ENCODE results near the gene GCHFR. TPM values are rescaled to one million over a fixed set of nuclear protein-coding genes. Genes with fewer than 3 reads are reported as not detected.
A peak's percentile ranks its signal among the peaks of the same experiment; 100 is the strongest.

The GCHFR gene
- 10 to 100 TPM; 41.0 to 51.6 (median 47.2) TPM for polyA plus RNA-seq (ENCODE audit: insufficient read length in 4 of 4)

GRCh38 chr15:40763801-40764628 is at the start of gene GCHFR:
TSS of gene GCHFR (plus strand) at chr15:40764068. CDS start at chr15:40764181, 113 bp downstream.
- DNase-seq (ENCODE audit: low read depth in 4 of 4, low spot score in 2 of 4): peak in 1 of 4 donors; percentile 67

GRCh38 chr15:40714144-40714543 is 49.7 kb upstream of the GCHFR start:
- no peak for DNase-seq (ENCODE audit: low read depth in 4 of 4, low spot score in 2 of 4)

GRCh38 chr15:40716165-40716564 is 47.7 kb upstream of the GCHFR start:
- no peak for DNase-seq (ENCODE audit: low read depth in 4 of 4, low spot score in 2 of 4)

- DNase-seq (ENCODE audit: low read depth in 4 of 4, low spot score in 2 of 4): no peak
Measured at GRCh38 chr15:40721701-40722100, 42.2 kb upstream of the GCHFR start.

- DNase-seq (ENCODE audit: low read depth in 4 of 4, low spot score in 2 of 4): no peak
Measured at GRCh38 chr15:40722354-40722753, 41.5 kb upstream of the GCHFR start.

GRCh38 chr15:40722934-40723333 is 40.9 kb upstream of the GCHFR start:
- no peak for DNase-seq (ENCODE audit: low read depth in 4 of 4, low spot score in 2 of 4)

GRCh38 chr15:40723919-40724318 is 39.9 kb upstream of the GCHFR start:
- DNase-seq (ENCODE audit: low read depth in 4 of 4, low spot score in 2 of 4): no peak

- DNase-seq (ENCODE audit: low read depth in 4 of 4, low spot score in 2 of 4): no peak
Measured at GRCh38 chr15:40731034-40731433, 32.8 kb upstream of the GCHFR start.

GRCh38 chr15:40736575-40736974 is 27.3 kb upstream of the GCHFR start:
- DNase-seq (ENCODE audit: low read depth in 4 of 4, low spot score in 2 of 4): no peak

- no peak for DNase-seq (ENCODE audit: low read depth in 4 of 4, low spot score in 2 of 4)
Measured at GRCh38 chr15:40737048-40737447, 26.8 kb upstream of the GCHFR start.

- no peak for DNase-seq (ENCODE audit: low read depth in 4 of 4, low spot score in 2 of 4)
Measured at GRCh38 chr15:40739047-40739446, 24.8 kb upstream of the GCHFR start.

- no peak for DNase-seq (ENCODE audit: low read depth in 4 of 4, low spot score in 2 of 4)
Measured at GRCh38 chr15:40739854-40740253, 24.0 kb upstream of the GCHFR start.

GRCh38 chr15:40743485-40743901 is 20.4 kb upstream of the GCHFR start:
- DNase-seq (ENCODE audit: low read depth in 4 of 4, low spot score in 2 of 4): no peak

GRCh38 chr15:40743921-40744814 is 19.7 kb upstream of the GCHFR start:
- DNase-seq (ENCODE audit: low read depth in 4 of 4, low spot score in 2 of 4): no peak

GRCh38 chr15:40744815-40745152 is 19.1 kb upstream of the GCHFR start:
- no peak for DNase-seq (ENCODE audit: low read depth in 4 of 4, low spot score in 2 of 4)

- DNase-seq (ENCODE audit: low read depth in 4 of 4, low spot score in 2 of 4): no peak
Measured at GRCh38 chr15:40746916-40747418, 16.9 kb upstream of the GCHFR start.

- DNase-seq (ENCODE audit: low read depth in 4 of 4, low spot score in 2 of 4): no peak
Measured at GRCh38 chr15:40747685-40748631, 15.9 kb upstream of the GCHFR start.

- DNase-seq (ENCODE audit: low read depth in 4 of 4, low spot score in 2 of 4): no peak
Measured at GRCh38 chr15:40749151-40749630, 14.7 kb upstream of the GCHFR start.

GRCh38 chr15:40750885-40751284 is 13.0 kb upstream of the GCHFR start:
- DNase-seq (ENCODE audit: low read depth in 4 of 4, low spot score in 2 of 4): no peak

GRCh38 chr15:40751745-40752144 is 12.1 kb upstream of the GCHFR start:
- DNase-seq (ENCODE audit: low read depth in 4 of 4, low spot score in 2 of 4): no peak
